Tibial nerve (tissue), 4 donors: ENCODE measurements around the gene APEH.

Experiments used
- EP300 ChIP-seq, 2 donors: sonication (generic); formaldehyde crosslinking; IDR thresholded peaks; one replicate each; pipeline ENCODE4 v1.6.1; 2017; ENCODE audit warnings: antibody characterized with exemption in 2 of 2, mild to moderate bottlenecking in 1 of 2
- TF ChIP-seq, protein P1 (sequence below), 5 experiments: fragments of 200-600 bp in 3 of 5; fragments of 450-650 bp in 2 of 5; sonication (generic) in 3 of 5; IDR thresholded peaks; one replicate each; pipeline ENCODE4 v1.5.1; 2016 to 2019; ENCODE audit warnings: antibody characterized with exemption in 5 of 5, mild to moderate bottlenecking in 3 of 5, moderate library complexity in 2 of 5

GRCh38 chr3:49662021-49662420 lies 12.1 kb upstream of the APEH start:
- TF ChIP-seq, protein P1, sequence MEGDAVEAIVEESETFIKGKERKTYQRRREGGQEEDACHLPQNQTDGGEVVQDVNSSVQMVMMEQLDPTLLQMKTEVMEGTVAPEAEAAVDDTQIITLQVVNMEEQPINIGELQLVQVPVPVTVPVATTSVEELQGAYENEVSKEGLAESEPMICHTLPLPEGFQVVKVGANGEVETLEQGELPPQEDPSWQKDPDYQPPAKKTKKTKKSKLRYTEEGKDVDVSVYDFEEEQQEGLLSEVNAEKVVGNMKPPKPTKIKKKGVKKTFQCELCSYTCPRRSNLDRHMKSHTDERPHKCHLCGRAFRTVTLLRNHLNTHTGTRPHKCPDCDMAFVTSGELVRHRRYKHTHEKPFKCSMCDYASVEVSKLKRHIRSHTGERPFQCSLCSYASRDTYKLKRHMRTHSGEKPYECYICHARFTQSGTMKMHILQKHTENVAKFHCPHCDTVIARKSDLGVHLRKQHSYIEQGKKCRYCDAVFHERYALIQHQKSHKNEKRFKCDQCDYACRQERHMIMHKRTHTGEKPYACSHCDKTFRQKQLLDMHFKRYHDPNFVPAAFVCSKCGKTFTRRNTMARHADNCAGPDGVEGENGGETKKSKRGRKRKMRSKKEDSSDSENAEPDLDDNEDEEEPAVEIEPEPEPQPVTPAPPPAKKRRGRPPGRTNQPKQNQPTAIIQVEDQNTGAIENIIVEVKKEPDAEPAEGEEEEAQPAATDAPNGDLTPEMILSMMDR (IDR thresholded peaks at IDR 0.05), result no peak
- no peak for TF ChIP-seq EP300 (IDR thresholded peaks at IDR 0.05)
